GM18861 (cell line): ENCODE data around the gene CTAG1B.
"Not testable (repeated sequence)": the region's sequence is repeated elsewhere in the genome, so short reads cannot be mapped to it uniquely, and the experiment has no call there.

Source experiments
- ATAC-seq: cut with Tn5 transposase; IDR thresholded peaks from one replicate; pipeline ENCODE4 v1.9.1; 2021; ENCODE audit not compliant: unreplicated experiment

The CTAG1B gene

GRCh38 chrX:154628960-154629359 lies 9.9 kb upstream of the CTAG1B start:
- ATAC-seq = not testable (repeated sequence)

- not testable (repeated sequence) for ATAC-seq
Measured at GRCh38 chrX:154620767-154621414, 1.8 kb upstream of the CTAG1B start.

- ATAC-seq = not testable (repeated sequence)
Measured at GRCh38 chrX:154613586-154613985, 5.5 kb downstream of the CTAG1B start.

- not testable (repeated sequence) for ATAC-seq
Measured at GRCh38 chrX:154611146-154611545, 7.9 kb downstream of the CTAG1B start.

- ATAC-seq = not testable (repeated sequence)
Measured at GRCh38 chrX:154608823-154609222, 10.3 kb downstream of the CTAG1B start.

- ATAC-seq = not testable (repeated sequence)
Measured at GRCh38 chrX:154607976-154608375, 11.1 kb downstream of the CTAG1B start.

GRCh38 chrX:154607370-154607769 lies 11.7 kb downstream of the CTAG1B start:
- ATAC-seq = no peak

GRCh38 chrX:154605566-154605965 lies 13.5 kb downstream of the CTAG1B start:
- no peak for ATAC-seq

- no peak for ATAC-seq
Measured at GRCh38 chrX:154603438-154604430, 15.3 kb downstream of the CTAG1B start.

- ATAC-seq = no peak
Measured at GRCh38 chrX:154602766-154603437, 16.2 kb downstream of the CTAG1B start.

GRCh38 chrX:154602226-154602625 lies 16.9 kb downstream of the CTAG1B start:
- no peak for ATAC-seq

GRCh38 chrX:154600759-154601374 lies 18.2 kb downstream of the CTAG1B start:
- ATAC-seq = no peak

GRCh38 chrX:154599531-154599930 lies 19.6 kb downstream of the CTAG1B start:
- ATAC-seq = no peak

GRCh38 chrX:154598656-154599055 lies 20.4 kb downstream of the CTAG1B start:
- no peak for ATAC-seq

GRCh38 chrX:154597221-154597620 lies 21.9 kb downstream of the CTAG1B start:
- ATAC-seq = no peak

GRCh38 chrX:154596290-154596929 lies 22.7 kb downstream of the CTAG1B start:
- ATAC-seq = no peak

- no peak for ATAC-seq
Measured at GRCh38 chrX:154595559-154596249, 23.4 kb downstream of the CTAG1B start.

GRCh38 chrX:154594491-154594890 lies 24.6 kb downstream of the CTAG1B start:
- ATAC-seq = no peak

- ATAC-seq = no peak
Measured at GRCh38 chrX:154593201-154593600, 25.9 kb downstream of the CTAG1B start.

- no peak for ATAC-seq
Measured at GRCh38 chrX:154592505-154592904, 26.6 kb downstream of the CTAG1B start.
